NCI-H774 (cell line): ENCODE results near the gene TRIO.
A peak's percentile ranks its signal among the peaks of the same experiment; 100 is the strongest.

ENCODE experiments used
- DNase-seq: peaks from one replicate; lab custom pipeline; 2025; lab: John Stamatoyannopoulos, UW

TRIO gene

GRCh38 chr5:14147210-14147609 is 4.1 kb downstream of the TRIO start:
- peak; percentile 16 for DNase-seq

- no peak for DNase-seq
Observed at GRCh38 chr5:14148483-14148882, 5.3 kb downstream of the TRIO start.

GRCh38 chr5:14148890-14149671 is 5.9 kb downstream of the TRIO start:
- DNase-seq = no peak

- DNase-seq = no peak
Observed at GRCh38 chr5:14149672-14150274, 6.6 kb downstream of the TRIO start.

GRCh38 chr5:14151416-14151815 is 8.3 kb downstream of the TRIO start:
- no peak for DNase-seq

- DNase-seq = no peak
Observed at GRCh38 chr5:14153071-14153864, 10.1 kb downstream of the TRIO start.

- no peak for DNase-seq
Observed at GRCh38 chr5:14153932-14154731, 11.0 kb downstream of the TRIO start.

GRCh38 chr5:14155075-14155474 is 11.9 kb downstream of the TRIO start:
- DNase-seq = no peak

- no peak for DNase-seq
Observed at GRCh38 chr5:14155739-14156138, 12.6 kb downstream of the TRIO start.

- no peak for DNase-seq
Observed at GRCh38 chr5:14156290-14156649, 13.1 kb downstream of the TRIO start.

GRCh38 chr5:14156650-14157492 is 13.7 kb downstream of the TRIO start:
- DNase-seq = no peak

- DNase-seq = no peak
Observed at GRCh38 chr5:14157493-14157782, 14.3 kb downstream of the TRIO start.

GRCh38 chr5:14158890-14159666 is 15.9 kb downstream of the TRIO start:
- no peak for DNase-seq

- no peak for DNase-seq
Observed at GRCh38 chr5:14161825-14162556, 18.8 kb downstream of the TRIO start.

- DNase-seq = no peak
Observed at GRCh38 chr5:14164164-14165163, 21.3 kb downstream of the TRIO start.

GRCh38 chr5:14165375-14166106 is 22.4 kb downstream of the TRIO start:
- no peak for DNase-seq

GRCh38 chr5:14166437-14166836 is 23.3 kb downstream of the TRIO start:
- DNase-seq = no peak
